ENCODE measurements around the gene SUDS3. TPM values are rescaled to one million over a fixed set of nuclear protein-coding genes. Genes with fewer than 3 reads are reported as not detected.
A peak's percentile ranks its signal among the peaks of the same experiment; 100 is the strongest.
"Not testable (repeated sequence)": the region's sequence is repeated elsewhere in the genome, so short reads cannot be mapped to it uniquely, and the experiment has no call there.

The SUDS3 gene
- polyA plus RNA-seq, 1 of the 3 experiments (the other 2 are of a cell fraction): 15.0 TPM

DNA sequence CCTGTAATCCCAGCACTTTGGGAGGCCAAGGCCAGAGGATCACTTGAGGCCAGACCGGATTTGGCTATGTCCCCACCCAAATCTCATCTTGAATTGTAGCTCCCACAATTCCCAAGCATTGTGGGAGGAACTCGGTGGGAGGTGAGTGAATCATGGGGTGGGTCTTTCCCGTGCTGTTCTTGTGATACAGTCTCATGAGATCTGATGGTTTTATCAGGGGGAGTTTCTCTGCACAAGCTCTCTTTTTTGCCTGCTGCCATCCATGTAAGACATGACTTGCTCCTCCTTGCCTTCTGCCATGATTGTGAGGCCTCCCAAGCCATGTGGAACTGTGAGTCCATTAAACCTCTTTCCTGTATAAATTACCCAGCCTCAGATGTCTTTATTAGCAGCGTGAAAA lies 21.9 kb upstream of the SUDS3 start:
- peaks cover 4 to 37% of the 10 kb centered on the region in 2 experiments; a peak in 3 of 4 replicates for H3K4me1 ChIP-seq (ENCODE audit: control insufficient read depth in 1 of 2, insufficient read depth in 2 of 2, low read depth in 1 of 2, low read length in 1 of 2)
- H3K4me2 ChIP-seq; H3K9me2 ChIP-seq; H3K9ac ChIP-seq; POLR2A ChIA-PET; H2AFZ ChIP-seq (ENCODE audit: low read depth); H3K27me3 ChIP-seq (ENCODE audit: insufficient read depth); H3K4me3 ChIP-seq (ENCODE audit: low read depth in 2 of 2, low read length in 1 of 2); H3K36me3 ChIP-seq (replicated peaks in 1 of 2; ENCODE audit: control insufficient read depth in 1 of 2, insufficient read depth in 2 of 2, low read length in 1 of 2); DNase-seq; H3K9me3 ChIP-seq; H4K20me1 ChIP-seq (ENCODE audit: insufficient read depth): not testable (repeated sequence)
- H3K27ac ChIP-seq (ENCODE audit: low read depth in 2 of 2, low read length in 1 of 2): peak overlapping the region in 1 of 2 experiments; percentile 96; a peak in 2 of 4 replicates
- CTCF ChIA-PET: interaction anchor here (1.1 to 1.2 kb wide), 2 partner anchors 22 to 172 kb away, joined by 3 read pairs; partner anchors contain the start of gene SUDS3
- WGBS (ENCODE audit: low lambda C conversion rate): 89% methylated on average over 4 of the region's 4 CpGs
- peaks cover 38% of the 10 kb centered on the region for H3F3A ChIP-seq (replicated peaks; ENCODE audit: insufficient read depth)
- peaks cover 80% of the 10 kb centered on the region for H3K79me2 ChIP-seq (ENCODE audit: insufficient read depth)

DNA sequence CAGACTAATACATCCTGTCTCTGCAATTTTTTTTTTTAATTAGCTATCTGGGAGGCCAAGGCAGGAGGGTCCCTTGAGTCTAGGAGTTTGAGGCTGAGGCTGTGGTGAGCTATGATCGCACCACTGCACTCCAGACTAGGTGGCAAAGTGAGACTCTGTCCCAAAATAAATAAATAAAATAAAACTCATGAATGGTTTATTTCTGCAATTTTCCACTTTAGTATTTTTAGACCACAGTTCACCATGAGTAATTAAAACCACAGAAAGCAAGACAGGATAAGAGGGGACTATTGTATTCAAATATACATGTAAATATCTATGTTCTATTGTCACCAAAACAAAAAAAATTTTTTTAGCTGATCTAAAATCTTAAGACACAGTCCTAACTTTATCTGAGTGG lies 21.5 kb upstream of the SUDS3 start:
- Histone ChIP-seq H3K9me2 (no peaks in the 10 kb centered on the region), H3K79me2 (ENCODE audit: insufficient read depth) (peaks cover 81% of the 10 kb centered on the region), H2AFZ (ENCODE audit: low read depth) (no peak overlapping the region), H3K36me3 (replicated peaks in 1 of 2; ENCODE audit: control insufficient read depth in 1 of 2, insufficient read depth in 2 of 2, low read length in 1 of 2) (no peaks in the 10 kb centered on the region), H3K4me3 (ENCODE audit: low read depth in 2 of 2, low read length in 1 of 2) (no peak overlapping the region), H3K4me2 (no peak overlapping the region), H3F3A (replicated peaks; ENCODE audit: insufficient read depth) (peaks cover 38% of the 10 kb centered on the region), H3K27ac (ENCODE audit: low read depth in 2 of 2, low read length in 1 of 2) (peak overlapping the region in 1 of 2 experiments; percentile 96; a peak in 2 of 4 replicates), H3K4me1 (ENCODE audit: control insufficient read depth in 1 of 2, insufficient read depth in 2 of 2, low read depth in 1 of 2, low read length in 1 of 2) (peaks cover 4 to 39% of the 10 kb centered on the region in 2 experiments; a peak in 3 of 4 replicates), H3K9ac (no peak overlapping the region), H4K20me1 (ENCODE audit: insufficient read depth) (no peaks in the 10 kb centered on the region), H3K27me3 (ENCODE audit: insufficient read depth) (no peaks in the 10 kb centered on the region), H3K9me3 (no peaks in the 10 kb centered on the region)
- TF ChIP-seq, protein P1, sequence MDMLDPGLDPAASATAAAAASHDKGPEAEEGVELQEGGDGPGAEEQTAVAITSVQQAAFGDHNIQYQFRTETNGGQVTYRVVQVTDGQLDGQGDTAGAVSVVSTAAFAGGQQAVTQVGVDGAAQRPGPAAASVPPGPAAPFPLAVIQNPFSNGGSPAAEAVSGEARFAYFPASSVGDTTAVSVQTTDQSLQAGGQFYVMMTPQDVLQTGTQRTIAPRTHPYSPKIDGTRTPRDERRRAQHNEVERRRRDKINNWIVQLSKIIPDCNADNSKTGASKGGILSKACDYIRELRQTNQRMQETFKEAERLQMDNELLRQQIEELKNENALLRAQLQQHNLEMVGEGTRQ (IDR thresholded peaks at IDR 0.05; ENCODE audit: borderline replicate concordance, low read depth, low read length): no peak
- TF ChIP-seq MXI1 (IDR thresholded peaks at IDR 0.05; ENCODE audit: low read depth, low read length): no peak
- TF ChIP-seq RFX5 (IDR thresholded peaks at IDR 0.05; ENCODE audit: low read length): no peak
- TF ChIP-seq TEAD4 (IDR thresholded peaks at IDR 0.05; ENCODE audit: borderline replicate concordance, insufficient read depth): no peak
- TF ChIP-seq, protein P2, sequence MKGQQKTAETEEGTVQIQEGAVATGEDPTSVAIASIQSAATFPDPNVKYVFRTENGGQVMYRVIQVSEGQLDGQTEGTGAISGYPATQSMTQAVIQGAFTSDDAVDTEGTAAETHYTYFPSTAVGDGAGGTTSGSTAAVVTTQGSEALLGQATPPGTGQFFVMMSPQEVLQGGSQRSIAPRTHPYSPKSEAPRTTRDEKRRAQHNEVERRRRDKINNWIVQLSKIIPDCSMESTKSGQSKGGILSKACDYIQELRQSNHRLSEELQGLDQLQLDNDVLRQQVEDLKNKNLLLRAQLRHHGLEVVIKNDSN (IDR thresholded peaks at IDR 0.05; ENCODE audit: borderline replicate concordance, low read depth): no peak
- DNase-seq: no peak
- POLR2A ChIA-PET: no interaction called here
- CTCF ChIA-PET: interaction anchor here (1.1 to 1.2 kb wide), 2 partner anchors 22 to 172 kb away, joined by 3 read pairs; partner anchors contain the start of gene SUDS3
- WGBS (ENCODE audit: low lambda C conversion rate): 96% methylated on average over 1 of the region's 1 CpG

DNA sequence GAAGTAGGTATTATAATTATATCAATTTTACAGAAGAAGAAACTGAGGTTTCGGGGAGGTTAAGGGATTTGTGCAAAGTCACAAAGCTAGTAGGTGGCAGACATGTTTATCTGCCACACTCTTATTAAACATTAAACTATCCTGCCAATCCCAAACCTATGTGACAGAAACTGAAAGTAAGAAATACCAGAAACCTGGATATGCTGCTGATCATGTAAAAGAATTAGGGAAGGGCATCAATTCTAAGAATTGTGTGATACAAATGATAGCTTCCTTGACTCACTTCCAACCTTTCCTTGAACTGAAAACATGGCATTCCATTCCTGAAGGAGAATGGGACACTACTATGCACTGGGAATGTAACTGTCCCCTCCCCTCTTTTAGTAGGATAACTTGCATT lies 20.5 kb upstream of the SUDS3 start:
- Histone ChIP-seq H3K9ac (no peak overlapping the region; the same call in 1 of the 2 replicates), H3F3A (replicated peaks; ENCODE audit: insufficient read depth) (peaks cover 46% of the 10 kb centered on the region), H3K9me2 (no peaks in the 10 kb centered on the region), H3K4me3 (ENCODE audit: low read depth in 2 of 2, low read length in 1 of 2) (no peak overlapping the region; a peak in 1 of 4 replicates), H3K79me2 (ENCODE audit: insufficient read depth) (peaks cover 77% of the 10 kb centered on the region), H3K27ac (ENCODE audit: low read depth in 2 of 2, low read length in 1 of 2) (peak overlapping the region; percentile 8 to 96; a peak in 2 of 4 replicates), H3K4me1 (ENCODE audit: control insufficient read depth in 1 of 2, insufficient read depth in 2 of 2, low read depth in 1 of 2, low read length in 1 of 2) (peaks cover 4 to 43% of the 10 kb centered on the region in 2 experiments; a peak in 3 of 4 replicates), H2AFZ (ENCODE audit: low read depth) (no peak overlapping the region; the same call in 1 of the 2 replicates), H3K27me3 (ENCODE audit: insufficient read depth) (no peaks in the 10 kb centered on the region), H4K20me1 (ENCODE audit: insufficient read depth) (no peaks in the 10 kb centered on the region), H3K4me2 (peak overlapping the region; percentile 74), H3K36me3 (replicated peaks in 1 of 2; ENCODE audit: control insufficient read depth in 1 of 2, insufficient read depth in 2 of 2, low read length in 1 of 2) (no peaks in the 10 kb centered on the region), H3K9me3 (no peaks in the 10 kb centered on the region)
- no peak for DNase-seq
- ChIA-PET POLR2A (no interaction called here), CTCF (interaction anchor here (0.7 kb wide), 1 partner anchor 172 kb away, joined by 3 read pairs; no protein-coding TSS in a partner anchor)
- WGBS (ENCODE audit: low lambda C conversion rate): 95% methylated on average over 1 of the region's 1 CpG
- TF ChIP-seq, protein P3, sequence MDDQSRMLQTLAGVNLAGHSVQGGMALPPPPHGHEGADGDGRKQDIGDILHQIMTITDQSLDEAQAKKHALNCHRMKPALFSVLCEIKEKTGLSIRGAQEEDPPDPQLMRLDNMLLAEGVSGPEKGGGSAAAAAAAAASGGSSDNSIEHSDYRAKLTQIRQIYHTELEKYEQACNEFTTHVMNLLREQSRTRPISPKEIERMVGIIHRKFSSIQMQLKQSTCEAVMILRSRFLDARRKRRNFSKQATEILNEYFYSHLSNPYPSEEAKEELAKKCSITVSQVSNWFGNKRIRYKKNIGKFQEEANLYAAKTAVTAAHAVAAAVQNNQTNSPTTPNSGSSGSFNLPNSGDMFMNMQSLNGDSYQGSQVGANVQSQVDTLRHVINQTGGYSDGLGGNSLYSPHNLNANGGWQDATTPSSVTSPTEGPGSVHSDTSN (IDR thresholded peaks at IDR 0.05): no peak
- TF ChIP-seq GABPA (IDR thresholded peaks at IDR 0.05; ENCODE audit: low read depth) (no peak), EP300 (IDR thresholded peaks at IDR 0.05; ENCODE audit: borderline replicate concordance in 1 of 2, low read depth in 1 of 2, low read length in 1 of 2) (no peak), MEF2A (IDR thresholded peaks at IDR 0.05; ENCODE audit: borderline replicate concordance, low read depth) (no peak), EZH2phosphoT487 (IDR thresholded peaks at IDR 0.05; ENCODE audit: borderline replicate concordance, low read depth) (no peak), TAF1 (IDR thresholded peaks at IDR 0.05; ENCODE audit: borderline replicate concordance, low read depth, low read length) (no peak), FOXJ3 (CRISPR knock-in tag; IDR thresholded peaks at IDR 0.05) (no peak), POLR2AphosphoS5 (IDR thresholded peaks at IDR 0.05; ENCODE audit: low read depth, low read length) (no peak), NRF1 (IDR thresholded peaks at IDR 0.05; ENCODE audit: low read depth, low read length) (no peak)
- TF ChIP-seq, protein P4, sequence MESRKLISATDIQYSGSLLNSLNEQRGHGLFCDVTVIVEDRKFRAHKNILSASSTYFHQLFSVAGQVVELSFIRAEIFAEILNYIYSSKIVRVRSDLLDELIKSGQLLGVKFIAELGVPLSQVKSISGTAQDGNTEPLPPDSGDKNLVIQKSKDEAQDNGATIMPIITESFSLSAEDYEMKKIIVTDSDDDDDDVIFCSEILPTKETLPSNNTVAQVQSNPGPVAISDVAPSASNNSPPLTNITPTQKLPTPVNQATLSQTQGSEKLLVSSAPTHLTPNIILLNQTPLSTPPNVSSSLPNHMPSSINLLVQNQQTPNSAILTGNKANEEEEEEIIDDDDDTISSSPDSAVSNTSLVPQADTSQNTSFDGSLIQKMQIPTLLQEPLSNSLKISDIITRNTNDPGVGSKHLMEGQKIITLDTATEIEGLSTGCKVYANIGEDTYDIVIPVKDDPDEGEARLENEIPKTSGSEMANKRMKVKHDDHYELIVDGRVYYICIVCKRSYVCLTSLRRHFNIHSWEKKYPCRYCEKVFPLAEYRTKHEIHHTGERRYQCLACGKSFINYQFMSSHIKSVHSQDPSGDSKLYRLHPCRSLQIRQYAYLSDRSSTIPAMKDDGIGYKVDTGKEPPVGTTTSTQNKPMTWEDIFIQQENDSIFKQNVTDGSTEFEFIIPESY (IDR thresholded peaks at IDR 0.05; ENCODE audit: borderline replicate concordance, low read depth): no peak
